GM21423 (cell line): ENCODE results near the gene HSPA9.

ENCODE experiments used
- ATAC-seq: cut with Tn5 transposase; IDR thresholded peaks from one replicate; pipeline ENCODE4 v1.9.1; 2021; ENCODE audit warnings: mild to moderate bottlenecking, moderate library complexity; ENCODE audit not compliant: unreplicated experiment

The HSPA9 gene

GRCh38 chr5:138575194-138576015 lies at the start of gene HSPA9:
Gene HSPA9 (minus strand): TSS chr5:138575401. CDS start chr5:138575318, 83 bp downstream.
- peak; percentile 88 for ATAC-seq

- no peak for ATAC-seq
Measured at GRCh38 chr5:138623053-138623452, 47.9 kb upstream of the HSPA9 start.

GRCh38 chr5:138622051-138622450 lies 46.9 kb upstream of the HSPA9 start:
- no peak for ATAC-seq

GRCh38 chr5:138620663-138621224 lies 45.5 kb upstream of the HSPA9 start:
- no peak for ATAC-seq

- no peak for ATAC-seq
Measured at GRCh38 chr5:138616508-138616907, 41.3 kb upstream of the HSPA9 start.

- ATAC-seq, result no peak
Measured at GRCh38 chr5:138615461-138615860, 40.3 kb upstream of the HSPA9 start.

- ATAC-seq, result no peak
Measured at GRCh38 chr5:138611678-138612218, 36.5 kb upstream of the HSPA9 start.

GRCh38 chr5:138610918-138611677 lies 35.9 kb upstream of the HSPA9 start:
- ATAC-seq, result no peak

- no peak for ATAC-seq
Measured at GRCh38 chr5:138610415-138610917, 35.3 kb upstream of the HSPA9 start.

GRCh38 chr5:138606378-138607064 lies 31.3 kb upstream of the HSPA9 start:
- ATAC-seq, result no peak

- peak; percentile 84 for ATAC-seq
Measured at GRCh38 chr5:138605254-138605972, 30.2 kb upstream of the HSPA9 start.

- no peak for ATAC-seq
Measured at GRCh38 chr5:138604176-138604785, 29.1 kb upstream of the HSPA9 start.

GRCh38 chr5:138603249-138603920 lies 28.2 kb upstream of the HSPA9 start:
- ATAC-seq, result peak; percentile 33

GRCh38 chr5:138602371-138603000 lies 27.3 kb upstream of the HSPA9 start:
- ATAC-seq, result no peak

GRCh38 chr5:138601444-138601843 lies 26.2 kb upstream of the HSPA9 start:
- ATAC-seq, result no peak

GRCh38 chr5:138600446-138600845 lies 25.2 kb upstream of the HSPA9 start:
- no peak for ATAC-seq

- no peak for ATAC-seq
Measured at GRCh38 chr5:138597661-138598400, 22.6 kb upstream of the HSPA9 start.
